Raji (cell line): ENCODE measurements around the gene GFAP.

Experiments used
- POLR2A ChIP-seq: IDR thresholded peaks from 2 replicates; pipeline ENCODE4 v1.6.1; 2011; ENCODE audit warnings: low read depth, low read length, control low read depth; ENCODE audit not compliant: insufficient read depth

GFAP gene

DNA sequence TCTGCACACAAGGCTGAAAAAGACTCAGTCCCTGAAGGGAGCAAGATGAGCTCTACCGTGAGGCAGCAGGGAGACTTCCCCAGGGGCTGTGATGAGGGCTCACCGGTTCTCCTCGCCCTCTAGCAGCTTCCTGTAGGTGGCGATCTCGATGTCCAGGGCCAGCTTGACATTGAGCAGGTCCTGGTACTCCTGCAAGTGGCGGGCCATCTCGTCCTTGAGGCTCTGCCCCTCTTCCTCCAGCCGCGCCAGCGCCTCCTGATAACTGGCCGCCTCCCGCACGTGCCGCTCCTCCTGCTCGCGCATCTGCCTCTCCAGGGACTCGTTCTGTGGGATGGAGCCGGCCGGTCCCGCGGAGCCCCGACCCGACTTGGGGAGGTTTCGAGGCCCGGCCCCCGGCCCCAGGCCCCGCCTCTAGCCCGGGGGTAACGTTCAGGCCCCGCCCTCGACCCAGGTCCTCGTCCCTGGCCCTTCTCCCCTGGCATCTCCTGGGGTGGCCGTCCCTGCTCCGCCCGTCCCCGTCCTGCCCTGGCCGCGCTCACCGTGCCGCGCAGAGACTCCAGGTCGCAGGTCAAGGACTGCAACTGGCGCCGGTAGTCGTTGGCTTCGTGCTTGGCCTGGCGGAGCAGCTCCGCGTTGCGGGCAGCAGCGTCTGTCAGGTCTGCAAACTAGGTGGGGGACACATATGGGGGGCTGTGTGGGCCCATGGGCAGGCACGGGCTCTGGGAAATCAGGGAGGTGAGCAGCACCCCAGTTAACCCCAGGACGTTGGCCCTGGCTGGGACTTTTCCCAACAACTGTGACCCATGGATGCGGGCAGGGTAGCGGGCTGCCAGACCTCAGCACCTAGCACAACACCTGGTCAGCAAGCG is 3.9 kb downstream of the GFAP start:
- no peak for TF ChIP-seq POLR2A

- TF ChIP-seq POLR2A = no peak
Observed at GRCh38 chr17:44910231-44911106, 4.8 kb downstream of the GFAP start.

- TF ChIP-seq POLR2A = no peak
Observed at GRCh38 chr17:44909681-44910144, 5.6 kb downstream of the GFAP start.

GRCh38 chr17:44908761-44909326 is 6.5 kb downstream of the GFAP start:
- TF ChIP-seq POLR2A = no peak

DNA sequence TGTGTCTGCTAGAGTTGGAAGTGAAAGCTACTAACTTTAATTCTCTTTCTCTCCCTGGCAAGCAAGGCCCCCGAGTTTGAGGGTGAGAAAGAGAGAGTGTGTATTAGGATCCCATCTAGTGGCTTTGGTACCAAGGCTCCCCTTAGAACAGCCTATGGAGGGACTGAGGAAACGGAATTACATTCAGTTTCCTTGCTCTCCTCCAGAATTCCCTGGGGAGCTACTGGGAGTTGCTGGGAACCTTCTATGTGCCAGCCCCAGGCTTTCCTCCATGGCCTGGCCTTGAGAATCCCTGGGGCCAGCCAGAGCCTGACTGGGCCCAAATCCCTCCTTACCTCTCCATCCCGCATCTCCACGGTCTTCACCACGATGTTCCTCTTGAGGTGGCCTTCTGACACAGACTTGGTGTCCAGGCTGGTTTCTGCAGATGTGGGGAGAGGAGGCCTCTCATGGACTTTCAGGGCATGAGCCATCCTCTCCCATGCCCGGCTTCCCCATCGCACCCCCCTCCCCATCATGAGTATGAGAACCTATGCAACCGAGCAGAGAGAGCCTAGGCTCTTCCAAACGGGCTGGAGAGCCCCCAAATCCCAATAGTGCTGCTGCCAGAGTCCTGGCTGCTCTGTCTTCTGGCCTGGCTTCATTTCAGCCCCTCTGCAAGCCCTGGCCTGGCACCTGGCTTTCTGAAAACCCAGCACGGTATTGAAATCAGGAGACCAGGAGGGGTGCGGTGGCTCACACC is 7.4 kb downstream of the GFAP start:
- no peak for TF ChIP-seq POLR2A

GRCh38 chr17:44906763-44907728 is 8.3 kb downstream of the GFAP start:
- TF ChIP-seq POLR2A = no peak

- TF ChIP-seq POLR2A = no peak
Observed at GRCh38 chr17:44906010-44906646, 9.2 kb downstream of the GFAP start.

DNA sequence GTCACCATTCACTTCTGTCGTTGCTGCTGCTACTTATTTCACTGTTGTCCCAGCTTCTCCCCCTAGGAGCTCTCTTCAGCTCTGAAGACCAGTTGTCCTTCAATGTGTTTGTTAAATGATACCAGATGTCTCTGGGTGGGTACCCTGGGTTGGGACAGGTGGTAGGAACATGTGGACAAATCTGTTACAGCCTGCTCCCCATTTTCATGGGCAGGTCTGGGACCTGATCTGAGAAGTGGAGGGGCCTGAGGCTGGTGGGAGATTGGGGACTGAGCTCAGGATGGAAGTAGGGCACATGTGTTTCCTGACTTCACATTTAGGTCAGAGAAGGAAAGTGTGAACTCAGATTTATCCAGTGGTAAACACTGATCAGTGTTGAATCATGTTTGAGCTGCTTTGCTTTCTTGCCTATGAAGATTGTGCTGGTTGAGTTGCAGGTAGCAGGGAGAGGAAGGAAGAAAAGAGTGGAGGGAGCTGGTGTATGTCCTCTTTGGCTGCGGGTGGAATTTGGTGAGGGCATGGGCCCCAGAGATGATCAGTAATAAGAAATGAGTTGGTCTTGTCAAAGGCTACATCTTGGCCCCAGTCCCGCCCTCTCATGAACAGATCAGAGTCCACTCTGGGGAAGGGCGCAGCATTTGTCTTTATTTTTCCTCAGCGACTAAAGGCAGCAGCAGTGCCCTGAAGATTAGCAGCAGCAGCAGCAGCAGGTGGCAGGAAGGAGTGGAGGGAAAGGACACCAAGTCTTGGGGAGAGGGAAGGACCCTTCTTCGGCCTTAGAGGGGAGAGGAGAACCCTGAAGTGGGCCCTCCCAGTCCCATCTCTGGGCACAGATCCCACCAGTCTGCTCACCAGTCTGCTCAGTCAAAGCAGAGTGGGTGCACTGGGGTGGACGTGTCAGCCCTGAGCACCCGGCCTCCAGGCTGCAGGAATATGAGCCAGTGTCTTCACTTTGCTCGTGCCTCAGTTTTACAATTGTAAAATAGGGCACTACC is 10.0 kb downstream of the GFAP start:
- no peak for TF ChIP-seq POLR2A

GRCh38 chr17:44904001-44904984 is 11.0 kb downstream of the GFAP start:
- no peak for TF ChIP-seq POLR2A

- TF ChIP-seq POLR2A = no peak
Observed at GRCh38 chr17:44903012-44903685, 12.2 kb downstream of the GFAP start.
